EL (cell line): Measurements from ENCODE around the gene ZSCAN31.
A peak's percentile ranks its signal among the peaks of the same experiment; 100 is the strongest.
"Not testable (repeated sequence)": the region's sequence is repeated elsewhere in the genome, so short reads cannot be mapped to it uniquely, and the experiment has no call there.

Source experiments
- DNase-seq: peaks from one replicate; pipeline ENCODE4 v3.0.0-alpha.2; 2016

The ZSCAN31 gene

DNA sequence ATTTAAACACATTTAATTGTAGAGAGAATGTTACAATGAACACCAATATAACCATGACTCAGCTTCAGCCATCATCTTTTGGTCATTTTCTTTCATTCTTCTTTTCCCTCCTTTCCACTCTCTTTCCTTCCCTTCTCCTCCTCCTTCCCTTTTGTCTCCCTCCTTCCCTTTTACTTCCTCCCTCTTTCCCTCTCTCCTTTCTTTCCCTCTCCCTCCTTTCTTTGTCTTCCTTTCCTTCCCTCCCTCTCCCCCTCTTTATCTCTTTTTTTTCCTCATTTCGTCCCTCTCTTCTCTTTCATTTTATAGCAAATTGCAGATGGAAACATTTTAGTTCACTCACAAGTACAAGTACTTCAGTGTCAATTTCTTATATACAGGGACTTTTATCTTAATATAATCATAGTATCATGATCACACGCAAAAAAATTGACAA lies 15.6 kb upstream of the ZSCAN31 start:
- DNase-seq = no peak

DNA sequence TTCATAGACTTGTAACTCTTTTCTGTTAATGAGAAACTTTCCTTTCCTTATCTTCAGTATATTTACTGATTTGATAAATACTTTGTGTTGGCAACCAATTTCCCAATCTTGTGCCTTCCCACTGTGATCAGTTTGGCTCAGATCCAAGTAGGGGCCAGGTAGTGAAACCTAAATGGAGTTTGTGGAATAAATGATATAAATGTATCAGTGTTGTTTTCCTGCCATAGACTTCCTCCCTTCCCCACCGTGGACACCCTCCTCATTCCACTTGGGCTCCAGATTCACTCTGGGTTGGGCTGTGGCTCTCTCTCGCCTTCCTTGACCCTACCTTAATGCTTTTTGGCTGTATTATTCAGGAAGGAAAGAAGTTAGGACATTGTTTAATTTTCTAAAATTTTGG lies 15.1 kb upstream of the ZSCAN31 start:
- DNase-seq = no peak

DNA sequence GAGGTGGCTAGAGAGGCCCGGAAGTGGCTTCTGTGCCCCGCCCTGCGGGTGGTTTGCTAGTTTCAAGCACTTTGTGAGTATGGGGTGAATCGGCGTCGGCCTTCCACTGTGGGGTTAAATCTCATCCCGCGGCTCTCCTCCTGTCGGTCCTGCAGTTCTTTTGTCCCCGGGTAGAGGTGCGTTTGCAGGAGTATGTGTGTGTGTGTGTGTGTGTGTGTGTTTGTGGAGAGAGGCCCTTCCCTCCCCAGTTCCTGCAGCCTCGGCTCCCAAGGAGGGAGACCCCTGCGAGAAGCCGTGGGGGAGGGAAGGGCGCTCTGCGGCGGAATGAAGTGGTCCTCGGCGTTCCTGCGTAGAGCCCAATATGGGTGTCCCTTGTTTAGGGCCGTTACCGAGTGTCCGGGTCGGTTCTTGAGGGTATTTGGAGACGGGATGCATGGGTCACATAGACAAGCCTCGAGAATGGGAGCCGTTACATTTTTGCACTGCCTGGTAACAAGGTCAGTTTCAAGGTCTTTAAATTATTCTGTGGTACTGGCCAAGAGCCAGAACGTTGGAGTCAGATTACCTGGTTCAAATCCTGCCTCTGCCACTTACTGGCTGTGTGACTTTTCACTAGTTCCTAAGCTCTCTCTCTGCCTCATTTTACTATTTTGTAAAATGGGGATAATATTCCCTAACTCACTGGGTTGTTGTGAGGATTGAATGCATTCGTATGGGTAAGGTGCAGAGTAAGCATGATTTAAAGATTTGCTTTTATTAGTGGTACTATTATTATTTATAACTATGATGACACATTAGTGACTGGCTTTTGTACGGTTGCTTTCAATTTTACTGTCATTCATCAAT lies 14.2 kb upstream of the ZSCAN31 start, which contains the start of gene ZKSCAN3:
Gene ZKSCAN3, plus strand, starts transcription at position 56 of the 846 bp plus-strand sequence. CDS start 9,640 bp downstream, outside the sequence.
- DNase-seq = peak; percentile 74

DNA sequence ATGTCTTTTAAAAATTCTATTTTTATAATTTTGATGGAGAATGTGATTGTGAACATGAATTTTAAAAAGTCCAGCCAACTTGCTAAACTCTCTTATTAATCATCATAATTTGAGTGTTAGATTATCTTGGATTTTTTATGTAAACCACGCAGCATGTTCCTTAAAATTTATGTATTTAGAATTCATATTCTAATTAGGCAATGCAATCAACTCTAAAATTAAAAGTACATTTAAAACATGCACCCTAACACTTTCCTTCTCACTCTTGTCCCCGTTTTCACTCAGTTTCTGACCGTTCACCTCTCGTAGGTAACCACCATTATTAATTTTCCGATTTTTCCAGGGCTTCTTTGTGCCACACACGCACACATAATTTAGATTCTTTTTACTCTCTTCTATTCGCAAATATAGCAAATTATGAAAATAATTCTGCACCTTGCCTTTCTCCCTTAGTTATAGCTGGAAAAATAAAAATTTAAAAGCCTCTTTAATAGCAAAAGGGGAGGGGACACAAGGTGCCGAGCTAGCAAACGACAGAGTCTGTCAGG lies 13.5 kb upstream of the ZSCAN31 start:
- DNase-seq = no peak

DNA sequence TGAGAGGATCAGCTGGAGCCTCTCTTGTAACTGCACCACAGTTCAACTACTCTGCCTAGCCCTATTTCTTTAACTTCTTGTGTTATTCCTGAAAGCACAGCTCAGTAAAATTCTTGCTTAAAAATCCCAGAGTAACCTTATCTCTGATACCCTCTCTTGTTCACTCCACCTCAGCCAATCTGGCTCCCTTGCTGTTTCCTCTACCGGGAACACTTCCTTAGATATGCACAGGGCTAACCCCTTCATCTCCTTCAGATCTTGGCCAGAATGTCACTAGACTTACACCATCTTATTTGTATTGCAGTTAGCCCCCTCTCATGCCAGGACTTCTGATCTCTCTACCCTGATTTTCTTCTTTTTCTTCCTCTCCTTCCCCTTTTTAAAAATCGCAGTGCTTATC lies 11.2 kb upstream of the ZSCAN31 start:
- no peak for DNase-seq

DNA sequence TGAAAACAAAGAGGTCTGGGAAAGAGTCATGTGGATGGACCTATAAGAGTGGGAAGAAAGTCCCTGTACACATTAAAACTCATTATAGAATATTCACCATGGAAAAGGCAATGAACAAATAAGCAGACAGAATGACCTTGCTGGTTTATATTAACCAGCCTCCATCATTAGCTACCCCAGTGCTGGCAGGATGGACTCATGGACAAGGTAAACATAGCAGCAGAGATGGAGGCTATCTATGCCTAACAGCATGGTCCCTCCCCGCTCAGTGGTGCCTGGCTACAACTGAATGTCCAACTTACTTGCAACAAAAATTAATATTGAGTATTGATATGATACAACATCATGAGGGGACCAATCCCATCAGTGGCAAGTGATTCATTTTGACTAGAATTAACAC lies 9.3 kb upstream of the ZSCAN31 start:
- no peak for DNase-seq

DNA sequence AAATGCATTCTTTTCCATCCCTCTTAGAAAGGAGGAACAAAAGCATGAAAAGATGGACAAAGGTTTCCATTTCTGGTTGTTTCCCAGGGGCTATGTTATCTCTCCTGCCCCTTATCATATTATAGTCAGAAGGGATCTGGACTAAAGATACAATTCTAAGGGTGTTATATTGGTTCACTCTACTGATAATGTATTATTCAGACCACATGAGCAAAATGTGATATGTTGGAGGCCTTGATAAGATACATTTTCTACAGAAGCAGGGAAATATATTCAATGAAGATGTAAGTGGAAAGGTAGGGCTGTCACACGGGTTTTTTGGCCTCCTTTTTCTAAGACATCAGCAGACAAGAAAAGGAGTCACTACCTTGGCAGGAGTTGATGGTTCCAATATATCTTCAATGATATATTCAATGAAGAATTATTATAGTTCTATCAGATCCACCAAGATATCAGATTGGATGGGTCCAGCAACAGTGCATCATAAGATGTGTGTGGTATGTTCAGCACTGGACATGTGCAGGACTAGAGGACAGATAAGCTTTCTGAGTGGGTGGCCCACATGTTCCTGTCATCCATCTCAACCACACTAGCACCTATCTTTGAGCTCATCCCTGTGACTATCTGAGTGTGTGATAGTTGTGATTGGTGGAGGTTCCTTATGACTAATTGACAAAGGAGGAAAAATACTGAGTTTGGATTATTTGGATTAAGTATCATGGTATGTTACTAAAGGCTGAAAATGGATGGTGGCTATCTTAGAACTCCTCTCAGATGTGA lies 8.1 kb upstream of the ZSCAN31 start:
- DNase-seq = no peak

DNA sequence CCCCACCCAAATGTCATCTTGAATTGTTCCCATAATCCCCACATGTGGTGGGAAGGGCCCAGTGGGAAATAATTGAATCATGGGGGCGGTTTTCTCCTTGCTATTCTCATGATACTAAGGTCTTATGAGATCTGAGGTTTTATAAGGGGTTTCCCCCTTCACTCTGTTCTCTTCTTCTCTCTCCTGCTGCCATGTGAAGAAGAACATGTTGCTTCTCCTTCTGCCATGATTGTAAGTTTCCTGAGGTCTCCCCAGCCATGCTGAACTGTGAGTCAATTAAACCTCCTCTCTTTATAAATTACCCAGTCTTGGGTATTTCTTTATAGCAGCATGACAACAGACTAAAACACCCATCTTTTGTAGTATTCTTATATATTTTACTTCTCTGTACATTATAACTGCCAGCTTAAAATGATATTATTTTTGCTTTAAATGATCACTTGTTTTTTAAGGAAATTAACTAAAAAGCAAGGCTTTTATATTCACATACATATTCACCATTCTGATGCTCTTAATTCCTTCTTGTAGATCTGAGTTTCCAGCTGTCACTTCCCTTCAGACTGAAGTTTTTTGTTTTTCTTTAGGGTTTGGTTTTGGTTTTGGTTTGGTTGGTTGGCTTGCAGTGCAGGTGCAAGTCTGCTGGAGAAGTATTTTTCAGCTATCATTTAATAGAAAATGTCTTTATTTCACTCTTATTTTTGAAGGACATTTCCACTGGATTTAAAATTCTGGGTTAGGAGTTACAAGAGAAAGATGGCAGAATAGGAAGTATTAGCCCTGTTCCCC lies 4.6 kb upstream of the ZSCAN31 start:
- DNase-seq = no peak

DNA sequence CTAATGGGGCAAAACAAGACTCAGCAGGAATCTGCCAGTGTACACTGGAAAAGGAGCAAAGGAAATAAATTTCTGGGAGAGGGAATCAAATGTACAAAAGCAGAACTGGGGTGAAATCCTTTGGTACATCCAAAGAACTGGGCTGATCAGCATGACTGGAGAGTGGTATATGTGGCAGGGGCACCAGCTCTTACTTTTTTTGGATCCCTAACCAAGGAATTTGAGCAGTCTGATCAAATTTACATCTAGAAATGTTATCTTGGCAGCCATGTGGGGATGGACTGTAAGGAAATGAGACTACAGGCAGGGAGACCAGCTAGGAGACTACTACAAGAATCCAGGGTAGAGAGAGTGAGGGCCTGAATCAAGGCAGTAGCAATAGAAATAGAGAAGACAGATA lies 1.2 kb upstream of the ZSCAN31 start:
- no peak for DNase-seq

DNA sequence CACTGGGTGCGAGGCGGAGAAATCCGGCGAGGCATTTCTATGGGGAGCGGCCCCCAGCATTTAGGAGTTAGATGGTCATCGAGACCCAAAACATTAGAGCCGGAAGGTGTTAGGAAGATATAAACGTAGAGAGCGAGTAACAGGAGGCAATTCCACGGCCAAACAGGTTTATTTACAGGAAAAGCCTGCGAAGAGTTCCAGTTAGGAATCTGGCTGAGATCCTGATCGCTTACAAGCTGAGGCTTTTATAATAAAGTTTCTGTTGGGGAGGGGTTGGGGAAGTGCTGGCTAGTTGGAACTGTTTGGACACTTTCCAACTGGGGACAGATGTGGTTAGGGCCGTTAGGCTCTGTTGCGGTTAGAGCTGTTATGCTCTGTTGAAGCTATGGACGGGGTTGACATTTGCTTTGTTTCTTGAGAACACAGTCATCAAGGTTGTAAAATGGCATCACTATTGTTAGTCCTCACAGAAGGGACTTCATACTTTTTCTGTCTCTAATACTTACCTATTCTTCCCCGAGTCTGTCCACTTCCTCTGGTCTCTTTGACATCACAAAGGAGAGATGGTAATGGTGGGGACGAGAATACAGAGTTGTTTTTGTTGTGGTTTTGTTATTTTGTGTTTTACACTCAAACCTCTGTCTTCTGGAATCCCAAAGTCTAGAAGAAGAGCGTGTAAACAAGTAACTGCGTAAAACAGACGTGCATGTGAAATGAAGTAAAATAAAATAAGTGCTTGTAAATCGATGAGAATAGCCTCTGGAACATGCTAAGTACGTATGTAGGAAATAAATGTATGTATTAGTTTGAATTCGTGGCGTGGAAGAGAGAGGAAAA lies 554 bp upstream of the ZSCAN31 start:
- peak; percentile 29 for DNase-seq

DNA sequence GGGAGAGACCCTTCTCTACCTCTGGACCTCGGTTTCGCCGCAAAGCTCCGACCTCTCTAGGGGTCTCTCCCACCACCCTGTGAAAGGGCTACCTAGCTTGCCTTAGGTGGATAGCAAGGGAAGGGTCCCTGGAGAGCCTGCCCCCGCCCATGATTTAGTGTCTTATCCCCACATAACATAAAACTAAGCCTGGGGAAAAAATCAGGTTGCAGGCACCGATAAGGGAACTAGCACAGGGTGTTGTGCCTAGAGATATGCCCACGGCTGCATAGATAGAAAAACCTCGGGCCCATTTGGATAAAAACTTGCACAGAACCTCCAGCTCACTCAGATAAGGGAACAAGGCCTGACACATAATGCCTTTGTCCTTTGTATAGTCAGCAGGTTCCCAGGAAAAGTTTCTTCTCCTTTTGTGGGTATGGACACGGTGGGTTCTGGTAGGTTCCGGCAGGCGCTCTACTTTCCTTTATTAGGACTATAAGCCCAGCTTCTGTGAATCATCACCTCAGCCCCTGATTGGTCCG lies 846 bp downstream of the ZSCAN31 start:
- DNase-seq = no peak

DNA sequence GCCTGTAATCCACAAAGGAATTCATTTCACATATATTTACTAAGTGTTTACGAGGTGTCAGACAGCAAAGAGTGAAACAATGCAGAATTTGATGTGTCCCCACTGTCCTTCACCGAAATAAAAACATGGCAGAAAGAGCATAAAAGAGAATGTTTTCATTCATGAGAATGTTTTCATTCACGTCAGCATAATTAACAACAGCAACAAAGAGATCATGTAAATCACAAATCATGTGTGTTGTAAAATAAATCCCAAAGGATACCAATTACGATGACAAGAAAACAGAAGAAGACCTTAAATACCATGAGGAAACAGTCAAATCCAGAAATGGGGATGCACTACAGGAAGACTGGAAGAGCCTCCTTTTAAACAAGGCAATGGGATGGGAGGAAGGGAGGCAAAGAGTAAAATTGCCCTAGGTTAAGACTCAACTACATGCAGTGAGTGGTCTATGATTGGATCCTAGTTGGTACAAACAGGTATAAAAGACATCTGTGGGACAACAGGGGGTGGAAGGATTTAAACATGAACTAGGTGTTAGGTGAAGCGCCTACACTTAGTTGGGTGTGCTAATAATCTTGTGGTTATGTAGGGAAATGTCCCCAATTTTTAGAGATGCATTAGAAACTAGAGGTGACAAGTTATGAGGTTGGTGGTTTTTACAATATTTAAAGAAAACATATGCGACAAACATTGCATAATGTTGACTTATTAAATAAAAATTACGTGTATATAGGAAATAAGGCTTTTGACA lies 1.5 kb downstream of the ZSCAN31 start:
- DNase-seq = no peak

DNA sequence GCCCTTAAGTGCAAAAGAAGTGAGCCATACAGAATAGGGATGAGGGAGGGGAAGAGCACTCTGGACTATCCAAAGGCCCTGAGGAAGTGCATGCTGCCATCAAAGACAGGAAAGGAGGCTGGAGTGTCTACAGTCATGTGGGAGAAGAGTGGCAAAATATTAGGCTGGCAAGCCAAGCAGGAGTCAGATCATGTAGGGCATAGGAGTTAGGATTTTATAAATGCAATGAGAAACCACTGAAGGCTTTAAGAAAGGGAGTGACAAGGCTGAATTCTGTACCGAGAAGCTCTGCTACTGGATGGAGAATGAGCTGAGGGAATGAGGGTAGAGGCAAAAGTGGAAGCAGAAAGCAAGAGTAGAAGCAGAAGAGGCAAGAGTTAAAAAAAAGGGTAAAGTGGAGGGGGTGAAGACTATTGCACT lies 2.3 kb downstream of the ZSCAN31 start:
- no peak for DNase-seq

DNA sequence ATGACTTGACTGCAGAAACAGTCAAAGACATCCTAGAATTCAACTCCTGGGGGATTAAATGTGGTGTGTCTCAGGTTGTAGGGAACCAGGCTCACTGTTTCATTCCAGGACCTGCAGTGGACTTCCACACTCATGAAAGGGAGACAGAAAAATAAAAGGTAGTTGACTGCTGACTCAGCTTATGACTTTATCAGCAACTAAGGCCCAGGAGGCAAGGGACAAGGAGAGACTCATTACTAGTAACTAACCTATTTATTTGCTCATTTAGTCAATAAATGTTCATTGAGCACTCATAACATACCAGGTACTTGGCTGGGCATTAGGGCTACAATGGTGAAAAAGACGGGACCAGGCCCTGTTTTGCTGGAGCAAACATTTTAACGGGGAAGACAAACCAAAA lies 2.9 kb downstream of the ZSCAN31 start:
- DNase-seq = no peak

DNA sequence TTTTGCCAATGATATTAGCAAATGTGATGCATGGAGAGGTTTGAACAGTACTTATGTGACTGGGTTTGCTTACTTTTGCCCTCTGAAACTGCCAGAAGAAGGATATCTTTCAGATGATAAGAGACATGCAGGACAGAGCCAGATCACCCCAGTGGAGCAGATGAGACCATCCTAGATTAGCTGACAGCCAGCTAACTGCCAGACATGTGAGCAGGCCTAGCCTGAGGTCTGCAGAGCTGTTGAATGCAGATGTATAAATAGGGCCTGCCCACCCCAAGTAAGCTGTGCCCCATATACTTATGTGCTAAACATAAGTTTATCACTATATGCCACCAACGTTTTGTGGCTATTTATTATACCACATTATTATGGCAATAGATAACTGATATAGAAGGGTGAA lies 5.9 kb downstream of the ZSCAN31 start:
- DNase-seq = no peak

DNA sequence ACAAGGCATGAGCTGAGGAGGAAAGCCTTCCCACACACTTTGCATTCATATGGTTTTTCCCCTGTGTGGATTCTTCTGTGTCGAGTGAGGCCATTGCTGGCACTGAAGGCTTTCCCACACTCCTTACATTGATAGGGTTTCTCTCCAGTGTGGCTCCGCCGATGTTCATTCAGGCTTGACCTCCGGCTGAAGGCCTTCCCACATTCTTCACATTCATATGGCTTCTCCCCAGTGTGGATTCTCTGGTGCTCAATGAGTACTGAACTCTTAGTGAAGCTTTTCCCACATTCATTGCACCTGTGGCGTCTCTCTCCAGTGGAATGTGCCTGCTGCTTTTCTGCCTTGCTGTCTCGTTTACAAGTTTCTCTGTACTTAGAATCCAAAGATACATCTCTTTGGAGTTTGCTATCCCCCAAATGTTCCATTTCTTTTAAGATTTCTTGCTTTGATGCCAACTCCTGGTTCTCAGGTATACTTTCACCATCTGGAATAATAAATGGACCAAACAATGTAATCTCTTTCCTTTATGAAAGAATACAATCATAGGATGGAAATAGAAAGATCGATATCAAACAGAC lies 9.5 kb downstream of the ZSCAN31 start:
- DNase-seq = no peak

DNA sequence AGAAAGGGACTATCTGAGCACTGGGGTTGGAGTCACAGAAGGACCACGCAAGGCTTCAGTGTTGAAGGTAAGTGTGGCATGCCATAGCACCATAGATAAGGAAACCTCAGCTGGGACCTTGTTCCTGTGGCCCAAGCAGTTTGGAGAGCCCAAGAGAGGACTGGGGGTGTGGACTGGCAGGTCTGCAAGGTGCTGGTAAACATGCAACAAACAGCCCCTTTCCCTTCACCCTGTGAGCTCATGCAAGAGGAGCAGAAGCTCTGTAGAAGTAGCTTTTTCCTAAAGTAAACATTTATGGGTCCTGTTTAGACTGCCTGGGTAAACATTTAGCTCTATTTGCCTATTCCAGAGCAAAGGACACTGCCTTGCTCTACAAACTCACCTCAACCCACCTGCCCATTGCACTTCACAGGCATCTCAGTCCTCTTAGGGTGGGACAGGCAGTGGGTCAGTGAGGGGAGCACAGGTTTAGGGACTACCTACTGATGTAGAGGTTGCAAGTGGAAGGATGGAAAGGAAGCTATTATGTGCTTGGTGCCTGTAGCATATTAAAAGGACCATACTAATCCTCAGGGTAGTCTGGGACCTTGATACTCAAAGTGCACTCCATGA lies 12.0 kb downstream of the ZSCAN31 start:
- DNase-seq = no peak

DNA sequence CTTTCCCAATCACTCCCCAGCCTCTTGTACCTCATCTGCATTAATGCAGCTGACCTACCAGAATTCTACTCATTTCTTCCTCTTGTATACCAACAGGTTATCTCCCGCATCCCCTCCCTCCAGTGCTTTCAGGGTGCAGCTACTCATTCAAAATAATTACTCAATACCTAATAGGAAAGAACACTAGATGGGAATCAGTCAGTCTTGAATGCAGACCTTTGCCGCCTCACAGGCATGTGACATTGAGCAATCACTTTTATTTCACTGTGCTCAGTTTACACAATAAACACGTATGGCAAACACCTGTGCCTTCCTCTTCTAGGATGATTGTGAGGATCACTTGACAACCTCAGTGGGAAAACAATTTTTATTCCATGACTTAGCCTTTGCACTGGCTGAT lies 13.3 kb downstream of the ZSCAN31 start:
- no peak for DNase-seq

DNA sequence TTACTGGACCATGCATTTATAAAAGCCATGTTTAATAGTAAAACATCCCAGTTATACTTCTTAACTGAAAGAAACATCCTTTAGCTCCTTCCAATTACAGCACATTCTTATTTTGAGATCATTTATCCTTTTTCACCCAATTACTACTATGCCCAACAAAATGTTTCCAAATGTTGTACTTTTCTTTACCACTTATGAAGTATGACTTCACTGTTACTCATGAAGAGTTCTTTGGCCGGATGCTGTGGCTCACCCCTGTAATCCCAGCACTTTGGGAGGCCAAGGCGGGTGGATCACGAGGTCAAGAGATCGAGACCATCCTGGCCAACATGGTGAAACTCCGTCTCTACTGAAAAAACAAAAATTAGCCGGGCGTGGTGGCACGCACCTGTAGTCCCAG lies 18.1 kb downstream of the ZSCAN31 start:
- DNase-seq = not testable (repeated sequence)

DNA sequence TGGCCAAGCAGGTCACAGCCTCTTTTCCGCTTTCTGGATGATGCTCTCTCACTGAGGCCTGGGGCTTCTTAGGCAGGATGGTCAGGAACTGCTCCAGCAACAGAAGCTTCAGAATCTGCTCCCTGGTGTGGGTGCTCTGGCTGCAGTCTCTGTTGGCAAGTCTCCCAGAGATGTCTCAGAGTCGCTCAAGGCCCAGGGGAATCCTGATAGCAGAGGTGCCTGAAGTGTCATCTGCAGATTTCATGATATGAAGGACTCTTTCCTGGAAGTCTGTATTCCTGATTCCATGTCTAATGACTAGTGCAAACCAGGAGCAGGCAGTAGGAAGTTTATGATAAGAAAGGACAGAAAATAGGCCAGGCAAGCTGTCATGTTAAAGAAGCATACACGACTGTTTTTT lies 20.3 kb downstream of the ZSCAN31 start:
- DNase-seq = peak; percentile 35
